HepG2 (cell line): Measurements from ENCODE around the gene CSNK1D. TPM values are rescaled to one million over a fixed set of nuclear protein-coding genes. Genes with fewer than 3 reads are reported as not detected.

Source experiments
- AGO2 ChIP-seq: fragments of 200-400 bp; formaldehyde crosslinking; optimal IDR thresholded peaks from 2 replicates; pipeline ENCODE3; 2017; ENCODE audit warnings: mild to moderate bottlenecking, low read depth, low read length, moderate library complexity
- CHCHD3 ChIP-seq: sonication (generic); formaldehyde crosslinking; IDR thresholded peaks from 2 replicates; pipeline ENCODE4 v1.8.0; 2022; ENCODE audit warnings: mild to moderate bottlenecking, missing genetic modification reagents, moderate library complexity
- DNMT1 ChIP-seq: sonication (generic); formaldehyde crosslinking; IDR thresholded peaks from 2 replicates; pipeline ENCODE4 v1.5.1; 2020; ENCODE audit warnings: mild to moderate bottlenecking, missing genetic modification reagents
- DRAP1 ChIP-seq: IDR thresholded peaks from 2 replicates; pipeline ENCODE4 v1.6.1; 2016; ENCODE audit warnings: missing genetic modification reagents, missing compliant biosample characterization
- EED ChIP-seq: sonication (generic); formaldehyde crosslinking; IDR thresholded peaks from 2 replicates; pipeline ENCODE4 v1.5.0; 2020; ENCODE audit warnings: mild to moderate bottlenecking, missing genetic modification reagents
- FUBP1 ChIP-seq: sonication (generic); formaldehyde crosslinking; IDR thresholded peaks from 2 replicates; pipeline ENCODE4 v1.5.1; 2020; ENCODE audit warnings: missing genetic modification reagents, mild to moderate bottlenecking, borderline replicate concordance
- HNRNPL ChIP-seq: fragments of 200-400 bp; formaldehyde crosslinking; IDR thresholded peaks from 2 replicates; pipeline ENCODE4 v1.6.1; 2017; ENCODE audit warnings: mild to moderate bottlenecking, low read depth, low read length
- KLF9 ChIP-seq: IDR thresholded peaks from 2 replicates; pipeline ENCODE4 v1.6.1; 2016; ENCODE audit warnings: low read depth
- MZF1 ChIP-seq: sonication (generic); formaldehyde crosslinking; IDR thresholded peaks from 2 replicates; pipeline ENCODE4 v1.8.1; 2023; ENCODE audit warnings: mild to moderate bottlenecking, missing genetic modification reagents, borderline replicate concordance
- NFE2L1 ChIP-seq: sonication (generic); formaldehyde crosslinking; IDR thresholded peaks from 2 replicates; pipeline ENCODE4 v1.4.0; 2020; ENCODE audit warnings: missing genetic modification reagents, mild to moderate bottlenecking, borderline replicate concordance
- POLR2G ChIP-seq: fragments of 200-400 bp; formaldehyde crosslinking; IDR thresholded peaks from 2 replicates; pipeline ENCODE4 v1.6.1; 2018; ENCODE audit warnings: mild to moderate bottlenecking, low read depth, low read length, moderate library complexity
- PTBP1 ChIP-seq: fragments of 200-400 bp; formaldehyde crosslinking; IDR thresholded peaks from 2 replicates; pipeline ENCODE4 v1.6.1; 2018; ENCODE audit warnings: low read length, low read depth; ENCODE audit not compliant: poor library complexity, severe bottlenecking
- RBM22 ChIP-seq: fragments of 200-400 bp; formaldehyde crosslinking; optimal IDR thresholded peaks from 2 replicates; pipeline ENCODE3; 2017; ENCODE audit warnings: mild to moderate bottlenecking, low read length, moderate library complexity
- RNF2 ChIP-seq: fragments of 450-650 bp; conservative IDR thresholded peaks from 2 replicates; pipeline ENCODE4 v1.6.1; 2016; ENCODE audit warnings: low read depth
- ZFP62 ChIP-seq: sonication (generic); formaldehyde crosslinking; IDR thresholded peaks from 2 replicates; pipeline ENCODE4 v1.4.0; 2020; ENCODE audit warnings: missing genetic modification reagents
- ZNF224 ChIP-seq: sonication (generic); formaldehyde crosslinking; IDR thresholded peaks from 2 replicates; pipeline ENCODE4 v1.5.0; 2020; ENCODE audit warnings: mild to moderate bottlenecking, missing genetic modification reagents
- ZNF274 ChIP-seq: sonication (generic); formaldehyde crosslinking; IDR thresholded peaks from 2 replicates; pipeline ENCODE4 v1.5.1; 2020; ENCODE audit warnings: mild to moderate bottlenecking, missing genetic modification reagents
- ZNF44 ChIP-seq: sonication (generic); formaldehyde crosslinking; IDR thresholded peaks from 2 replicates; pipeline ENCODE4 v1.5.1; 2020; ENCODE audit warnings: mild to moderate bottlenecking, missing genetic modification reagents
- ZNF567 ChIP-seq: sonication (generic); formaldehyde crosslinking; IDR thresholded peaks from 2 replicates; pipeline ENCODE4 v1.8.1; 2023; ENCODE audit warnings: mild to moderate bottlenecking, missing genetic modification reagents, borderline replicate concordance
- ZNF674 ChIP-seq: sonication (generic); formaldehyde crosslinking; IDR thresholded peaks from 2 replicates; pipeline ENCODE4 v1.5.0; 2020; ENCODE audit warnings: low read depth, mild to moderate bottlenecking, missing genetic modification reagents
- ZNF713 ChIP-seq: sonication (generic); formaldehyde crosslinking; IDR thresholded peaks from 2 replicates; pipeline ENCODE4 v1.4.0; 2020; ENCODE audit warnings: mild to moderate bottlenecking, missing genetic modification reagents
- ZNF839 ChIP-seq: sonication (generic); formaldehyde crosslinking; IDR thresholded peaks from 2 replicates; pipeline ENCODE4 v1.4.0; 2020; ENCODE audit warnings: missing genetic modification reagents, mild to moderate bottlenecking, borderline replicate concordance
- ZNF891 ChIP-seq: sonication (generic); formaldehyde crosslinking; IDR thresholded peaks from 2 replicates; pipeline ENCODE4 v1.5.0; 2020; ENCODE audit warnings: mild to moderate bottlenecking, missing genetic modification reagents
- polyA plus RNA-seq, 8 experiments: library from polyadenylated mRNA; depleted of rRNA in 3 of 8; stranded (reverse) in 7 of 8; unstranded in 1 of 8; fragments of >200 nt; fragmentation: Illumina TruSeq in 4 of 8; extraction: Trizol in 4 of 8; gene quantifications; 2 replicates each; pipeline versions ENCODE4 v1.2.1 to v1.2.3, GENCODE V29; 2011 to 2016; ENCODE audit warnings: low read depth in 4 of 8, missing spikeins in 1 of 8, mixed read lengths in 1 of 8; ENCODE audit not compliant: insufficient read depth in 1 of 8
- total RNA-seq, 5 experiments: library from RNA; depleted of rRNA; stranded (reverse); fragments of >200 nt; fragmentation: Illumina TruSeq; extraction: Trizol; gene quantifications; 2 replicates each; pipeline ENCODE4 v1.2.3, GENCODE V29; 2016; ENCODE audit warnings: low read depth in 1 of 5

The CSNK1D gene
- total and polyA plus RNA-seq, 2 of the 13 experiments (the other 11 are each of a cell fraction or from before 2014, with no cell fraction given): 31.5 to 128 TPM

GRCh38 chr17:82232322-82232820, 41.1 kb downstream of the CSNK1D start (continued):
- TF ChIP-seq AGO2 (peak; percentile 16), ZNF44 (CRISPR knock-in tag) (0 out of 2 replicates have a peak, but pooled peaks have one; percentile 13), ZNF274 (CRISPR knock-in tag) (peak; percentile 39; the same call in 1 of the 2 replicates), ZNF713 (CRISPR knock-in tag) (peak; percentile 82; the same call in 1 of the 2 replicates), KLF9 (CRISPR knock-in tag) (no peak), DNMT1 (CRISPR knock-in tag) (0 out of 2 replicates have a peak, but pooled peaks have one; percentile 10), RBM22 (peak; percentile 75), ZNF839 (CRISPR knock-in tag) (0 out of 2 replicates have a peak, but pooled peaks have one; percentile 29), CHCHD3 (CRISPR knock-in tag) (0 out of 2 replicates have a peak, but pooled peaks have one; percentile 35), ZFP62 (CRISPR knock-in tag) (no peak), DRAP1 (no peak), HNRNPL (peak; percentile 87), ZNF891 (CRISPR knock-in tag) (peak; percentile 14; the same call in 1 of the 2 replicates), FUBP1 (CRISPR knock-in tag) (0 out of 2 replicates have a peak, but pooled peaks have one; percentile 44), ZNF567 (CRISPR knock-in tag) (peak; percentile 59; the same call in 1 of the 2 replicates), POLR2G (peak; percentile 43; the same call in 1 of the 2 replicates), PTBP1 (peak; percentile 28), RNF2 (no peak), EED (CRISPR knock-in tag) (0 out of 2 replicates have a peak, but pooled peaks have one; percentile 15), ZNF224 (CRISPR knock-in tag) (0 out of 2 replicates have a peak, but pooled peaks have one; percentile 4), MZF1 (CRISPR knock-in tag) (0 out of 2 replicates have a peak, but pooled peaks have one; percentile 46), NFE2L1 (CRISPR knock-in tag) (no peak), ZNF674 (CRISPR knock-in tag) (0 out of 2 replicates have a peak, but pooled peaks have one; percentile 13)
